Activated naive CD8-positive, alpha-beta T cell treated with anti-CD3 and anti-CD28 coated beads, Interleukin-2, amount 50 U/mL, for 16 hours (primary cell): ENCODE measurements around the gene DENND5B.
"Not testable (repeated sequence)": the region's sequence is repeated elsewhere in the genome, so short reads cannot be mapped to it uniquely, and the experiment has no call there.

ENCODE experiments used
- DNase-seq: peaks from one replicate; pipeline ENCODE4 v3.0.0-alpha.2; 2020; ENCODE audit warnings: low read depth, low spot score

DENND5B gene

DNA sequence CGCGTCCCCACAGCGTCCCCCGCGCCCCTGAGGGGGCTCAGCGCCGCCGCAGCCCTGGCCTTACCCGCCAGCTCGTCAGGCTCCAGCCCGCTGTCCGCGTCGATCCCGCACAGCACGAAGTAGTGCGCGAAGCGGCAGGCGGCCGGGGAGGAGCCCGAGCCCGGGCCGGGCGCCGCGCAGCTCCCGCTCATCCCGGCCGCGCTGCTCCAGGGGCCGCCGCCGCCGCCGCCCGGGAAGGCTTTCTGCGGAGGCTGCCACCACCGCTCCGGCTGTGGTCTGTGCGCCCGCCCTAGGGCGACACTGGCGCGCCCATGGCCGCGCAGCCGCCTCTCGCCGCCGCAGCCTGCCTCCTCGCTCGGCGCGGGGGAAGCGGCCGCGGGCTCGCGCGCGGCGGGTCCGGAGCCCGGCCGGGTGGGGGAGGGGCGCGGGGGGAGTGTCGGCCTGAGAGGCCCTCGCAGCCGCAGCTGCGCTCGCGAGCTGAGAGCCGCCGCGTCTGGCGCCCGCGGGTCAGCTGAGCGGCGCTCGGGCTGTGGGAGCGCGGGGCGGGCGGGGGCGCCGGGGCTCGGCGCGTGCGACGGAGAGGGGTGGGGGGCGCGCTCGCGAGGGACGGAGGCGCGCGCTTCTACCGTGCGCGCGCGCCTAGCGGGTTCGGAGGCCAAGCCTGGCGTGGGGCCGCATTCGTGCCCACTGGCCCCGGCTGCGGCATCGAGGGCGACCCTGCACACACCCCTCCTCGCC, at the start of gene DENND5B:
DENND5B (minus strand) TSS at position 495 of the 738 bp plus-strand sequence; CDS start at position 191, 304 bp downstream.
- no peak for DNase-seq

DNA sequence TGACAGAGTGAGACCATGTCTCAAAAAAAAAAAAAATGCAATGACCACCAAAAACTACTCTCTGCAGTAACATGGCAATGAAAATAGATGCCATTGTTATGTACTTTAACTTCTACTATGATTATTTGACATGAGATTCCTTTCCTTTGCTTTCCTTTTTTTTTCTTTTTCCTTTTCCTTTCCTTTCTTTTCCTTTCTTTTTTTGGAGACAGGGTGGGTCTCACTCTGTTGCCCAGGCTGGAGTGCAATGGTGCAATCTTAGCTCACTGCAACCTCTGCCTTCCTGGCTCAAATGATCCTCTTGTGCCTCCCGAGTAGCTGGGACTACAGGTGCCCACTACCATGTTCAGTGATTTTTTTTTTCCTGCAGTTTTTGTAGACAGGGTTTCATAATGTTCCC, 43.7 kb upstream of the DENND5B start:
- no peak for DNase-seq

DNA sequence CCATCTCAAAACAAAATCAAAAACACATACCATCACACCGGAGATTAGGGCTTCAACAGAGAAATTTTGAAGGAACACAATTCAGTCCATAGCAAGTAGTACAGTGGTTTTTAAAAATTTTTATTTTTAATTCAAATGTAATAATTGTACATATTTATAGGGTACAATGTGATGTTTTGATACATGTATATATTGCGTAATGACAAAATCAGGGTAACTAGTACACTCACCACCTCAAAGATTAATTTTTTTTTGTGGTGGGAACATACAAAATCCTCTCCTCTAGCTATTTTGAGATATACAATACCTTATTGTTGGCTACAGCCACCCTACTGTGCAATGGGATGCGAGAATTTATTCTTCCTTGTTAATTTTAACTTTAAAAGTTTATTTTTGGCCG, 42.5 kb upstream of the DENND5B start:
- no peak for DNase-seq

DNA sequence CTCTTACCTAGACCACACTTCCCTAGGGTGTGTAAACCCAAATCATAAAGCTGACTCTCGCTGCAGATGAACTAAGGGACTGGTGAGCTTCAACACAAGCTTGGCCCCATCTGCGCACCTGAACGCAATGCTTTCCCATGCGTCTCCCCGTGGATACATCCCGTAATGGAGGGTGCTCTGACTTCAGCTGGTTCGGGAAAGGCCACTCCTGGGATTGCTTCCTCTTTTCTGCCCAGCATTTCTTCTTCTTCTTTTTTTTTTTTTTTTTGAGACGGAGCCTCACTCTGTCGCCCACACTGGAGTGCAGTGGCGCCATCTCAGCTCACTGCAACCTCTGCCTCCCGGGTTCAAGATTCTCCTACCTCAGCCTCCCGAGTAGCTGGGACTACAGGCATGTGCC, 40.9 kb upstream of the DENND5B start:
- DNase-seq = no peak

DNA sequence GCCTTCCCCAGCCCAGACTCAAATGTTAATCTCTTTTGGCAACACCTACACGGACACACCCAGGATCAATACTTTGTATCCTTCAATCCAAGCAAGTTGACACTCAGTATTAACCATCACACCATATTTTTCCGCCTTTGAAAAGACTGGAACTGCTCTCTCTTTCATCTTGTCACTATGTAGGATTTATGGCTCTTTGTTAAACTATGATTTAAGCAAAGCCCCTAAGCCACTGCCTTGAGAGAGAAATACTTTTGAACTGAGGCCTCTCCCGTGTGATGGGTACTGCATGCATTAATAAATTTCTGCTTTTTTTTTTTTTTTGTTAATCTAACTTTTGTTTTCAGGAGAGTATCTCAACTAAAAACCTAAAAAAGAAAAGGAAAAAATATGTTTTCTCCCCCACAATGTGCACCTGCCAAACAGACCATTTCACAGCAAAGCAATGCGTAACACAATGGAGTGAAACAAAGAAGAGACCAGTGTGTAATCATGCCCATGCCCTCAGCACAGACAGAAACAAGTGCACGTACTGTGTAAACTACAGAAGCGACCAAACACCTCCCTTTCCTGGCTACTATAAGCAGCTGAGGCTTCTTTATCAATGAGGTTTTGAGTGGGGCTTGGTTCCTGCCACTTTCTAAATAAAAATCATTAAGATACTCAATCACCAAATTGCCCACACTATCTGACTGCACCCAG, 40.2 kb upstream of the DENND5B start:
- no peak for DNase-seq

DNA sequence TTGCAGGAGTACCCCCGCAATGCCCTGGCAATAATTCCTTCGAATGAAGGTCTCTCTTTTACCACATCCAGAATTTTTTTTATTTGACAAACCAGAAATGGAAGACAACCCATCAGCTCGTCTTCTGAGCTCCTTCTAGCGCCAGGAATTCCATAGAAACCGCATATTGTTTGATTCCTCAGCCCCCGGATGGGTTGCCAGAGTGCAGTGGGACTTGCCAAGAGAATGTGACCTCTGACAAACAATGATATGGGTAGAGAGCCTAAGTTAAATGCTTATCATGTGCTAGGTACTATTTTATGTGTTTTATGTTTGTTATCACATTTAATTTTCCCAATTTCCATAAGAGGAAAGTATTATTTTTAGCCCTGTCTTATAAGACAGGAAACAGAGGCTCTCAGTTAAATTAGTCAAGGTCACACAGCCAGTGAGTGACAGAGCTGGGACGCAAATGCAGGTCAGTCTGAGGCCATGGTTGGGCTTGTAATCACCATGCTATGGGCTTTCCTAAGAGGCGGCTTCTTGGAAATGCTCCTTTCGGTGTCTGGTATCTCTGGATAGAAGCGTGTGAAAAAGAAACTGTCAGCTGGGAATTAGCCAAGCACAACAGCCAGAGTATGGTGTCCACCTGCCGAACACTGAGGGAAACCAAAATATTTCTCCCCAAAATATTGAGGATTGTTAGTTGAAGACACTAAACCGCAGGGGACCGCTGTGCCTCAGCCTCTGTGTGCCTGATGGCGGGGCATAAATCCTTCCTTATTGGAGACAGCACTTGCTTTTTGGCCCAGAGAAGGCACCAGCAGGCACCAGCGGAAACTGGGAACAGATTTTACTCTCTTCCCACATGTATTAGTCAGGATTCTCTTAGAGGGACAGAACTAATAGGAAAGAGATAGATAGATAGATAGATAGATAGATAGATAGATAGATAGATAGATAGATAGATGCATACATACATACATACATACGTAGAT, 39.1 kb upstream of the DENND5B start:
- no peak for DNase-seq

DNA sequence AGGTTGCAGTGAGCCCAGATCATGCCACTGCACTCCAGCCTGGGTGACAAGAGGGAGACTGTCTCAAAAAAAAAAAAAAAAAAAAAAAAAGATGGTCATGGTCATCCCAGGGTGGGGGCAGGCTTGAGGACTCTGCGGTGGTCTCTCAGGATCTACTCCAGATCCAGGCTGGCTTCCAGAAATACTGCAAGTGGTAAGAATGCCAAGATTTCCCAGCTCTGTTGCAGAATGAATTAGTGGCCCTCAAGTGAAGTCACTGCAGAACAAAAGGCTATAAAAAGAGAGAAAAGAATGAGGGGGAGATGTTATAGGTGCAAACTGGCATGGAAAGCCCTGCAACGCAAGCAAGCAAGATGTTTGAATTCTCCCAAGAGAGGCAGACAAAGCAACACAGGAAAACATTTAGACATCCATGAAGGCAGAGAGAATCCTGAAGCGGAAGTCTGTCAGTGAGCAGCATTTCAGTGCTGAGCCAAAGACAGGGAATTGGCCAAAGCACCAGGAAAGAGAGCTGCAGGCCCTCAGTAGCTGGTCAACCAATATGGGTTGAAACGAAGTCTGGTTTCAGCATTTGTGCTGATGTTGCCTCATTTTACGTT, 36.6 kb upstream of the DENND5B start:
- DNase-seq = no peak

DNA sequence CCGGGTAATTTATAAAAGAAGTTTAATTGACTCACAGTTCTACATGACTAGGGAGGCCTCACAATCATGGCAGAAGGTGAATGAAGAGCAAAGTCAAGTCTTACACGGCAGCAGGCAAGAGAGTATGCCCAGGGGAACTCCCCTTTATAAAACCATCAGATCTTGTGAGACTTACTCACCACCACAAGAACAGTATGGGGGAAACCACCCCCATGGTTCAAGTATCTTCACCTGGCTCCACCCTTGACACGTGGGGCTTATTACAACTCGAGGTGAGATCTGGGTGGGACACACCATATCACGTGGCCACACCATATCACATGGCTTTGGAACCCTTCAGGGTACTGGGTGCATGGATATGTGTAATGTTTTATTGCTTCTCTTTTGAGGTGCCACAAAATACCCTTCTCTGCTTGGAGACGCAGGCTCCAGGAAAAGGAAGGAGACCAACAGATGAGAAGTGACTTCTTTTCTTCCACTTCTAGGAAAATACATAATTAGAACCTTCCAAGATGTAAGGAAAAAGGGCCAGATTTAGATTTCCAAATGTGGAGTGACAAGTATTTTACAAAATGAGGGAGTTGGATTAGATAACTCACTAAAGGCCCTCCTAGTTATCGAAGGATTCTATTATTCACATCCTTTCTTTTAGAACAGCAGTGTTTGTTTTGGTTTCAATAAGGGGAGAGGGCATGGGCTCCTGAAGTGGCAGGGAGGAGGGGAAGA, 35.5 kb upstream of the DENND5B start:
- no peak for DNase-seq

DNA sequence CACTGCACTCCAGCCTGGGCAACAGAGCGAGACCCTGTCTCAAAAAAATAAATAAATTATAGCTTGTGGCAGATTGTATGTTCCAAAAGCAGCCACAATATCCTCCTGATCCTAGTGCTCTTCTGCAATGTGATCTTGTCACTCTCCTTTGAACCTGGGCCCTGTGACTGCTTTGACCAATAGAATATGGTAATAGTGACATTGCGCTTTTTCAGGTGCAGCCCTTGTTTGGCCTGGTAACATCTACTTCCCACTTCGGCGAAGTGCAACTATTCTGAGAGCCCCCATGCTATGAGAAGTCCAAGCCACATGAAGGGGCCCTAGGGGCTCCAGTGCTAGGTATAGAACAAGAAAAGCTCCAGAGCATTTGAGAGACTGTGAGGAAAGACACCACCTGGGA, 31.1 kb upstream of the DENND5B start:
- DNase-seq = no peak

DNA sequence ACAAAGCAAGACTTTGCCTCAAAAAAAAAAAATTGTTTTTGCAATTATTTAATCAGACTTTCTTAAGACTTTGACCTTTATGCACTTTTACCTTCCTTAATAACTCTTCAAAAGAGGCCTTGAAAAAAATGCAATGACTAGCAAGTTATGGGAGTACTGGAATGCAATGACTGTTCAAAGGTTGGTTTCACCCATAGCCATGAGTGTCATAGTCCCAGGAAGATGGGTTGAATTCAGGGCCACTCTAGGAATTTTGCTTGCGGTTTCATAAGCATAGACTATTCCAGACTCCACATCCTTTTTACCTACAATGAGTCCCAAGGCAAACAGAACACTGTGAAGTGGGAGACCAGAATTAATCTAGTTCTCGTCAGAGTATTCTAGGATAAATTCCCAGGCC, 29.4 kb upstream of the DENND5B start:
- DNase-seq = no peak

DNA sequence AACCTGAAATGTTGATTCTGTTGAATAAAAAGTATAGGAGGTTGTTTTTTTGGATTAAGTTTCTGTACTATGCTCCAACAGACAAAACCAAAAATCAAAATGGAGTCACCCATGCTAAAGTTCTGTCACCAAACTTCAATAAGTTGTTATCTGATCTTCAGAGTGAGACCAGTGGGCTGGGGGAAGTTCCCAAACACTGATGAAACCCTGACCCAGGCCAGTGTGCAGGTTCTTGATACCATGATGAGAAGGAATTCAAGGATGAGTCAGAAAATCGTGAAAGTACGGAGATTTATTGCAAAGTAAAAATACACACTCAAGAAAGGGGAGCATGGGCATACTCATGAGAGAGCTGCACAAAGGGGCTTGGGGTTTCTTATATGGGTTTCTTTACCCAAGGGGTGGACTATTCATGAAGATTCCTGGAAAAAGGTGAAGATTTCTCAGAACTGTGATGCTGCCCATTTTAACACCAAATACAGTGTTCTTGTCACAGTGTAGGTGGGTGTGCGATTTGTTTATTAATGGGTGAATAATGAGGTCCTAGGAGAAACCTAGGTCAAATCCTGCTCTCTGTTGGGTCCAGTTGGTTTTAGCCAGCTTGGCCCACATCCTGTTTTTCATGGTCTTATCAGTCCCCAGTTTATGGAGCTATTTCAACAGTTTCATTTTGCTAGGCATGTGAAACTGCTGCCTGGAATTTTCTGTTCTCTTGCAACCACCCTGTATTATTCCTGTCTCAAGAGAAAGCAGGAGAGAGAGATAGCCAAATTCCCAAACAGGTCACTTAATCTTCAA, 27.5 kb upstream of the DENND5B start:
- DNase-seq = no peak

DNA sequence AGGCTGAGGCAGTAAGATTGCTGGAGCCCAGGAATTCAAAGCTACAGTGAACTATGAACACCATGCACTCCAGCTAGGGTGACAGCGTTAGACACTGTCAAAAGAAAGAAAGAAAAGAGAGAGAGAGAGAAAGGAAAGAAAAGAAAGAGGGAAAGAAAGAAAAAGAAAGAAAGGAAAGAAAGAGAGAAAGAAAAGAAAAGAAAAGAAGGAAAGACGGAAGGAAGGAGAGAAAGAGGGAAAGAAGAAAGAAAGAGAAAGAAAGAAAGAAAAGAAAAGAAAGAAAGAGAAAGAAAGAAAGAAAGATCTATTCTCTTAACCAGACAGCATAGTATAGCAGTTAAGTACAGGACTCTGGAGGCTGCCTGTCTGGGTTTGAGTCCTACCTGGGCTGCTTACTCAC, 21.9 kb upstream of the DENND5B start:
- no peak for DNase-seq

DNA sequence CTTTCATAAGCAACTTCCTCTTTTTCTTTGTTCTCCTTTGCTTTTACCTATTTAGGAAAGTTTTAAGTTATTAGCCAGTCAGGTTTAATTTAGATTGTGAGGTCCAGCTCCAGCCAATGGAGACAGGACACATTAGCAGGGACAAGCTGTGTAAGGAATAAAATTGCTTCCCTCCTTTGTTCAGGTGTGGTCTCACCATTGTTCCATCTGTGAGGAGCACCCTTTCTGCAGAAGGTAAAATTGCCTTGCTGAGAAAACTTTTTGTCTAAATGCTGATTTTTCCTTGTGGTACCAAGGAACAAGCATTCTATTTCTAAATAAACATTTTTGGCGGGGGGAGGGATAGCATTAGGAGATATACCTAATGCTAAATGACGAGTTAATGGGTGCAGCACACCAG, 17.4 kb upstream of the DENND5B start:
- not testable (repeated sequence) for DNase-seq

DNA sequence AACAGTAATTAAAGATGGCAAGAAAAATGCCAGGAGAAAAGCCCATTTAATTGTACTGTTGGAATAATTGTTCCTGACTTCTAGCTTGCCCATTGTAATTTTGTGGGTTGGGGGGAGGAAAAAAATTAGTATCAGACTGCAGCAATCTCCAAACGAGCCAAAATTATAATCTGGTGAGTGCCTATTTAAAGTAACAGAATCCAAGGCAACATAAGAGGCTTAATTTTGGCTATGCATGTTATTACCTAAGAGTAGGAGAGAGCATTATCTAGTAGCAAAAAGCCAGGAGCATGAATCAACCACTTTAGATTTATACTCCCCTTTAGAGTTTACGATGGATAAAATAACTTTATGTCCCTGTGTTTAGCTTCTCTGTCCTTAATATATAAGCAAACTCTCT, 14.6 kb upstream of the DENND5B start:
- no peak for DNase-seq

DNA sequence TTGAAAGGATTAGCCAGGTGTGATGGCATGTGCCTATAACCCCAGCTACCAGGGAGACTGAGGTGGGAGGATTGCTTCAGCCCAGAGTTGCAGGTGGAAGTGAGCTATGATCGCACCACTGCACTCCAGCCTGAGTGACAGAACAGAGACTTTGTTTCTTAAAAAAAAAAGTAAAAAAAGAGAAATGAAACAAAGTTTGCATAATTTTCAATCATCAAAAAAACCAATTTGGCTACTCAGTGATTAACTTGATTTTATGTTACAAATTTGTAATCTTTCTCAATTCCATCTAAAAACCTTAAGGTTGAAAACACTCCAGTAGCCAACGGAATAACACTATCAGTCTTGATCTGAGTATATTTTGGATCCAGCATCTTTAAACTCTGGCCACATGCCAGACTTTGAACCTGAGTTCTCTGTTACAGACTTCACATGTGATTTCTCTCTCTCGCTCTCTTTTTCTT, 12.6 kb upstream of the DENND5B start:
- DNase-seq = no peak

DNA sequence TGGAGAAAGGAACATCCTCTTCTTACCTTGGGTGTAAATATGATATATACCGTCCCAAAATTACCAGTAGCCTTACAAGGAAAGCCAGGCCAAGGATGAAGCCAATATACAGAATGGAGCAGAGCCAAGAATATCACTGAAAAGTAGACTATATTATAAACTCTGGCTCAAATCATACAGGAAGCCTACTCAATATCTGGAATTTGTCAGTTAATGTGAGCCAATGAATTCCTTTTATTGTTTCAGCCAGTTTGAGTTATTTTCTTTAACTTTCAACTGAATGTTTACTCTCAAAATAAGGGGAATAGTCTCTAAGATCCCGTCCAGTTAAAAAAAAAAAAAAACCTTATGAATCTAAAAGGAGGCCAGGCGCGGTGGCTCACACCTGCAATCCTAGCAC, 9.8 kb upstream of the DENND5B start:
- DNase-seq = no peak

DNA sequence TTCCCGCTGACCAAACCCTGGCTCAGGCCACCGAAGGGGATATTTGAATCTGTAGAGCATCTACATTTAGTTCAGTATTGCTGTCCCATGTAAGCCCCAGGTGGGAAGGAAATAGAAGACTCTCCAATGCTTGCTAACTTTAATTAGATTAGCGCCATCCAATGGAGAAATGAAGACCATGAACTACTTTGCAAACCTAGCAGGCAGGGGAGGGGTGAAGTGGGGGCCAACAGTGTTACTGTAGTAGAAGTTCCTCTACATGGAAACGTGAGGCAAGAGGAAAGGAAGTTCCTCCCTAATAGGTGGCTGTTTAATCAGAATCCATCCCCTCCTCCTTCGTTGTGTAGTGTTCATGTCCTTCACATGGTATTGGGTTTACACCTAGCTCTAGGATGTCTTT, 9.3 kb upstream of the DENND5B start:
- no peak for DNase-seq

DNA sequence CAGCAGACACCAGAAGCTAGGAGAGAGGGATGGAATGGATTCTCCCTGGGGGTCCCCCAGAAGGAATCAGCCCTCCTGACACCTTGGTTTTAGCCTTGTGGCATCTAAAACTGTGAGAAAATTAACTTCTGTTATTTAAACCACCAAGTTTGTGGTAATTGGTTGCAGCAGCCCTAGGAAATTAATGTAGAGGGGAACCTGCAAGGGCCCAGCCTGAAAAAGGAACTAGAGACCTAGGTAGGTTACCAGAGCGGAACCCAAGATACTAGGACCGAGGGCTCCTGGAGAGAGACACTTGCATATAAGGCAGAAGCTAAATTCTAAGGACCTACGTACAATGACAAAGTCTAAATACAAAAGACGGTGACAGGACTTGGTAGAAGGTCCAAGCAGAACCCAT, 8.1 kb upstream of the DENND5B start:
- DNase-seq = no peak

DNA sequence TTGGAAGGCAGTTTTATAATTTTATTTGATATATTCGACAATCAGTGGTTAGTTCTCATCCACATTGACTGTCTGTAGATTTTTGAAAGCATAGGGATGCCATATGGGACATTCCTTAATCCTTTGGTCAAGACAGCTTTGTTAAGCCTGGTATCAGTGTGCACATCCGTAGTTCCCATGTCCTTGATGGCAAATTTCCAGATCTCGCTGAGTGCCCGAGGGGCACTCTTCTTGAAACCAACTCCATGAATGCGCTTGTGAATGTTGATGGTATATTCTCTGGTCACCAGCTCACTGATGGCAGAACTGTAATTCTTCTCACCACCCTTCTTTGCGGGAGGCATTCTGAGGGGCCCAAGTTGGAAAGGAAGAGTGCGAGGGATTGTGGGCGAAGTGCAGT, 6.1 kb upstream of the DENND5B start:
- no peak for DNase-seq

DNA sequence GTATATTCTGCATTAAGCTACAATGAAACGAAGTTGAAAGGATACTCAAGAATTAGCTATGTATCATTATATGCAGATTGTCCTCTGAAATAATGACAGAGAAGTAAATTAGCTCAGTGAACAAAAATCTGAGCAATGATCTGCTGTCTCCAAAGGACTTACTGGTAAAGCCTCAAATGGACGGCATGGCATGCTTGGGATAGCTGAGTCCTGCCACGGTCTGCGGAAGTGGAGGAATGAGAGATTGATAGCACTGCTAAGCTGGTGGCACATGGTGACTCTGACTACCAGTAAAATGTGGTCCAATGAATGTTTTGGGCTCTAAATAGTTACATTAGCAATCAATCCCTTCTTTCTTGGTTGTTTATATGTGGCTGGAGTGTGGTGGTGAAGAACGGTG, 3.7 kb upstream of the DENND5B start:
- DNase-seq = no peak
